Astrocyte (in vitro differentiated cells and primary cell): ENCODE data around the gene LMCD1. TPM values are rescaled to one million over a fixed set of nuclear protein-coding genes. Genes with fewer than 3 reads are reported as not detected.
A peak's percentile ranks its signal among the peaks of the same experiment; 100 is the strongest.

ENCODE experiments used
- DNase-seq: peaks from one replicate; pipeline ENCODE4 v3.0.0-alpha.2; 2010; ENCODE audit warnings: low read depth
- FAIRE-seq: peaks from 2 replicates; lab custom pipeline; 2011; peaks lifted over from hg19 to GRCh38; lab: Jason Lieb, UNC
- H2AFZ ChIP-seq: 2 replicates; pipeline ENCODE4 v1.6.0; 2012; ENCODE audit warnings: low read depth, low read length, inconsistent platforms
- H3K27ac ChIP-seq: 2 replicates; pipeline ENCODE4 v1.5.1; 2011; ENCODE audit warnings: low read depth, low read length, inconsistent platforms
- H3K27me3 ChIP-seq: 2 replicates; pipeline ENCODE4 v1.6.0; 2011; ENCODE audit warnings: low read length, inconsistent platforms; ENCODE audit not compliant: insufficient read depth
- H3K36me3 ChIP-seq: 2 replicates; pipeline ENCODE4 v1.5.1; 2011; ENCODE audit warnings: low read length, inconsistent platforms; ENCODE audit not compliant: insufficient read depth
- H3K4me1 ChIP-seq: 2 replicates; pipeline ENCODE4 v1.5.1; 2011; ENCODE audit warnings: low read length, inconsistent platforms; ENCODE audit not compliant: insufficient read depth
- H3K4me2 ChIP-seq: 2 replicates; pipeline ENCODE4 v1.6.0; 2012; ENCODE audit warnings: low read length, inconsistent platforms
- H3K4me3 ChIP-seq: 2 replicates; pipeline ENCODE4 v1.5.1; 2011; ENCODE audit warnings: low read depth, mild to moderate bottlenecking, low read length, inconsistent platforms; ENCODE audit not compliant: insufficient read depth
- H3K79me2 ChIP-seq: 2 replicates; pipeline ENCODE4 v1.6.0; 2012; ENCODE audit warnings: mild to moderate bottlenecking, low read length, inconsistent platforms; ENCODE audit not compliant: insufficient read depth
- H3K9ac ChIP-seq: 2 replicates; pipeline ENCODE4 v1.6.0; 2012; ENCODE audit warnings: mild to moderate bottlenecking, low read length, inconsistent platforms
- H3K9me3 ChIP-seq: 2 replicates; pipeline ENCODE4 v1.5.1; 2012; ENCODE audit warnings: low read depth, mild to moderate bottlenecking, low read length, inconsistent platforms; ENCODE audit not compliant: insufficient read depth
- H4K20me1 ChIP-seq: 2 replicates; pipeline ENCODE4 v1.6.0; 2012; ENCODE audit warnings: low read length, inconsistent platforms; ENCODE audit not compliant: insufficient read depth
- H3K27ac Mint-ChIP-seq: one replicate; pipeline ENCODE4 v1.8.0; 2021; ENCODE audit warnings: mild to moderate bottlenecking, mixed read lengths; ENCODE audit not compliant: unreplicated experiment
- H3K27me3 Mint-ChIP-seq: one replicate; pipeline ENCODE4 v1.8.0; 2021; ENCODE audit warnings: low read depth, mixed read lengths; ENCODE audit not compliant: unreplicated experiment
- H3K36me3 Mint-ChIP-seq: one replicate; pipeline ENCODE4 v1.8.0; 2021; ENCODE audit warnings: low read depth, mixed read lengths; ENCODE audit not compliant: unreplicated experiment
- H3K4me1 Mint-ChIP-seq: one replicate; pipeline ENCODE4 v1.8.0; 2021; ENCODE audit warnings: low read depth, mixed read lengths; ENCODE audit not compliant: unreplicated experiment
- H3K4me3 Mint-ChIP-seq: one replicate; pipeline ENCODE4 v1.8.0; 2021; ENCODE audit warnings: mild to moderate bottlenecking, moderate library complexity, mixed read lengths; ENCODE audit not compliant: unreplicated experiment
- H3K9me3 Mint-ChIP-seq: one replicate; pipeline ENCODE4 v1.8.0; 2021; ENCODE audit warnings: mild to moderate bottlenecking, mixed read lengths; ENCODE audit not compliant: unreplicated experiment
- EZH2 ChIP-seq: IDR thresholded peaks from 2 replicates; pipeline ENCODE4 v1.6.1; 2012; ENCODE audit warnings: mild to moderate bottlenecking, low read length, inconsistent platforms; ENCODE audit not compliant: insufficient read depth
- total RNA-seq: library from RNA; stranded (reverse); gene quantifications from 2 replicates; pipeline ENCODE4 v1.2.1, GENCODE V29; 2021
- TF ChIP-seq, protein P1 (sequence below): IDR thresholded peaks from 2 replicates; pipeline ENCODE4 v1.5.1; 2011; ENCODE audit warnings: low read depth, mild to moderate bottlenecking, inconsistent platforms, low read length, moderate library complexity; ENCODE audit not compliant: insufficient read depth

LMCD1 gene
- total RNA-seq, 1 donor from 2014 or later = 374 TPM

DNA sequence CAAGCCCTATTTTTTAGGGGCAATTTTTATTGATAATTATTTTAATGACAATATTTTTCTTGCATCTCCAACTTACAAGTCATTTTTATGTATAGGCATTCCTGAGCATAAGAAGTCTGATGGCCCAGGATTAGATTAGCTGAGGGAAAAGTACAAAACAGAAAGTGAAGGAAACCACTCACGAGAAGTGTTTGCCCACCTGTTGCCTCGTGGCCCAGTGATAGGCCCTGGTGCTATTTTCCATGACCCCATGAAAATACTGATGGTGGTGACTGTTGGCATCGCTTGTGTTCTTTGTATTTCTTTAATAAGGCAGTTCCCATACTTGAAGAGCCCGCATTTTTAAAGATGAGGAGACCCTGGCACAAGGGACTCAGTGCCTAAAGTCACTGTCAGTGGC lies 7.9 kb upstream of the LMCD1 start:
- Histone ChIP-seq H3K4me2 (peak overlapping the region; percentile 55), H3K27me3 (no peaks in the 10 kb centered on the region), H3K36me3 (no peaks in the 10 kb centered on the region), H3K9ac (no peak overlapping the region), H4K20me1 (no peaks in the 10 kb centered on the region), H3K79me2 (no peaks in the 10 kb centered on the region), H2AFZ (no peak overlapping the region), H3K4me1 (peaks cover 46% of the 10 kb centered on the region), H3K4me3 (no peak overlapping the region), H3K27ac (peak overlapping the region; percentile 10), H3K9me3 (no peaks in the 10 kb centered on the region)
- H3K27ac Mint-ChIP-seq = peak overlapping the region; percentile 96
- no peak overlapping the region for H3K4me3 Mint-ChIP-seq
- H3K9me3 Mint-ChIP-seq = peaks cover 1% of the 10 kb centered on the region
- FAIRE-seq (no peak), DNase-seq (no peak)
- no peaks in the 10 kb centered on the region for H3K36me3 Mint-ChIP-seq
- H3K4me1 Mint-ChIP-seq = peaks cover 64% of the 10 kb centered on the region
- no peaks in the 10 kb centered on the region for H3K27me3 Mint-ChIP-seq
- TF ChIP-seq EZH2 = no peak
- TF ChIP-seq, protein P1, sequence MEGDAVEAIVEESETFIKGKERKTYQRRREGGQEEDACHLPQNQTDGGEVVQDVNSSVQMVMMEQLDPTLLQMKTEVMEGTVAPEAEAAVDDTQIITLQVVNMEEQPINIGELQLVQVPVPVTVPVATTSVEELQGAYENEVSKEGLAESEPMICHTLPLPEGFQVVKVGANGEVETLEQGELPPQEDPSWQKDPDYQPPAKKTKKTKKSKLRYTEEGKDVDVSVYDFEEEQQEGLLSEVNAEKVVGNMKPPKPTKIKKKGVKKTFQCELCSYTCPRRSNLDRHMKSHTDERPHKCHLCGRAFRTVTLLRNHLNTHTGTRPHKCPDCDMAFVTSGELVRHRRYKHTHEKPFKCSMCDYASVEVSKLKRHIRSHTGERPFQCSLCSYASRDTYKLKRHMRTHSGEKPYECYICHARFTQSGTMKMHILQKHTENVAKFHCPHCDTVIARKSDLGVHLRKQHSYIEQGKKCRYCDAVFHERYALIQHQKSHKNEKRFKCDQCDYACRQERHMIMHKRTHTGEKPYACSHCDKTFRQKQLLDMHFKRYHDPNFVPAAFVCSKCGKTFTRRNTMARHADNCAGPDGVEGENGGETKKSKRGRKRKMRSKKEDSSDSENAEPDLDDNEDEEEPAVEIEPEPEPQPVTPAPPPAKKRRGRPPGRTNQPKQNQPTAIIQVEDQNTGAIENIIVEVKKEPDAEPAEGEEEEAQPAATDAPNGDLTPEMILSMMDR = no peak

- H3K4me1 Mint-ChIP-seq = peaks cover 63% of the 10 kb centered on the region
- H3K4me1 ChIP-seq = peaks cover 50% of the 10 kb centered on the region
- H3K4me3 ChIP-seq = no peak overlapping the region
- H3K27me3 Mint-ChIP-seq = no peaks in the 10 kb centered on the region
- H3K79me2 ChIP-seq = no peaks in the 10 kb centered on the region
- peak overlapping the region; percentile 96 for H3K27ac Mint-ChIP-seq
- H3K36me3 Mint-ChIP-seq = no peaks in the 10 kb centered on the region
- H2AFZ ChIP-seq = no peak overlapping the region
- no peak overlapping the region for H3K4me3 Mint-ChIP-seq
- TF ChIP-seq, protein P1 = no peak
- no peak for TF ChIP-seq EZH2
- H3K9ac ChIP-seq = no peak overlapping the region
- DNase-seq = no peak
- H3K9me3 ChIP-seq = no peaks in the 10 kb centered on the region
- no peak for FAIRE-seq
- peaks cover 1% of the 10 kb centered on the region for H3K9me3 Mint-ChIP-seq
- H4K20me1 ChIP-seq = no peaks in the 10 kb centered on the region
- peak overlapping the region; percentile 1 for H3K27ac ChIP-seq
- no peak overlapping the region for H3K4me2 ChIP-seq
- H3K36me3 ChIP-seq = no peaks in the 10 kb centered on the region
- no peaks in the 10 kb centered on the region for H3K27me3 ChIP-seq
Measured at GRCh38 chr3:8494327-8494726, 7.3 kb upstream of the LMCD1 start.

DNA sequence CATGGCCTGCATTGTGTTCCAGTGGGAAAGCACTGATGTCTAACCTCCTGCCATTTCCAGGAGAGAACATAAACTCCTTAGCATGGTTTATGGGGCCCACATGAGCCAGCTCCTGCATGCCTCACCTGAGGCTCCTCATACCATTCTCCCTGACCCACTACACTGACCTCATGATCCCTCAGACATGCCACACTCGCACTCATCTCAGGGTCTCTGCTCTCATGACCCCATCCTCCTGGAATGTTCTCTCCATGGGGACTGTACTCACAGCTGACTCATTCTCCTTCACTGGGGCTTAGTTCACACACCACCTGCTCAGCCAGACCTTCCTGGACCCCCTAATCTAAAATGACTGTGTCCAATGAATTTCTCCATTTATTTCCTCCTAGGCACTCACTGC lies 4.0 kb upstream of the LMCD1 start:
- FAIRE-seq (no peak), DNase-seq (peak; percentile 64)
- Mint-ChIP-seq H3K27me3 (no peaks in the 10 kb centered on the region), H3K36me3 (peaks cover 3% of the 10 kb centered on the region), H3K27ac (peak overlapping the region; percentile 99), H3K4me1 (peaks cover 53% of the 10 kb centered on the region), H3K9me3 (peaks cover 1% of the 10 kb centered on the region), H3K4me3 (peak overlapping the region; percentile 58)
- Histone ChIP-seq H3K27me3 (no peaks in the 10 kb centered on the region), H2AFZ (no peak overlapping the region), H3K4me3 (no peak overlapping the region), H3K4me2 (no peak overlapping the region), H3K4me1 (peaks cover 43% of the 10 kb centered on the region), H4K20me1 (no peaks in the 10 kb centered on the region), H3K9ac (no peak overlapping the region), H3K27ac (peak overlapping the region; percentile 86), H3K79me2 (peaks cover 3% of the 10 kb centered on the region), H3K36me3 (no peaks in the 10 kb centered on the region), H3K9me3 (no peaks in the 10 kb centered on the region)
- no peak for TF ChIP-seq EZH2
- TF ChIP-seq, protein P1 = no peak
